Left ventricle myocardium inferior (tissue), 1 donor: Measurements from ENCODE around the gene NXPH2. TPM values are rescaled to one million over a fixed set of nuclear protein-coding genes. Genes with fewer than 3 reads are reported as not detected.

Experiments
- DNase-seq: peaks from one replicate; pipeline ENCODE4 v3.0.0-alpha.2; 2020
- H3K27ac ChIP-seq: fragments of 200-600 bp; replicated peaks from 2 replicates; pipeline ENCODE4 v1.8.0; 2021
- H3K27me3 ChIP-seq: fragments of 200-600 bp; 2 replicates; pipeline ENCODE4 v1.8.0; 2021; ENCODE audit warnings: low read depth
- H3K36me3 ChIP-seq: fragments of 200-600 bp; 2 replicates; pipeline ENCODE4 v1.8.0; 2021
- H3K4me1 ChIP-seq: fragments of 200-600 bp; 2 replicates; pipeline ENCODE4 v1.8.0; 2021
- H3K4me3 ChIP-seq: fragments of 200-600 bp; 2 replicates; pipeline ENCODE4 v1.8.0; 2021; ENCODE audit warnings: mild to moderate bottlenecking, moderate library complexity
- H3K9me3 ChIP-seq: fragments of 200-600 bp; replicated peaks from 2 replicates; pipeline ENCODE4 v1.8.0; 2021
- CTCF ChIP-seq: fragments of 200-600 bp; IDR thresholded peaks from 2 replicates; pipeline ENCODE4 v1.8.0; 2021; ENCODE audit warnings: antibody characterized with exemption, mild to moderate bottlenecking, borderline replicate concordance
- intact Hi-C: fragments of 100-400 bp; cut with micrococcal nuclease; formaldehyde crosslinking; loops from one replicate; pipeline ENCODE4 v1.11.0; 2022
- total RNA-seq: library from RNA; stranded (reverse); fragmentation: NEBNext Ultra II Directional; extraction: Animal tissue kit (Norgen Biotek cat#: 25700); gene quantifications from one replicate; pipeline ENCODE4 v1.2.1, GENCODE V29; 2021
- donor health status: DM: no; HTN: yes; CAD: no; lungs with severe emphysema.

NXPH2 gene
- total RNA-seq, 1 donor from 2014 or later: not detected

DNA sequence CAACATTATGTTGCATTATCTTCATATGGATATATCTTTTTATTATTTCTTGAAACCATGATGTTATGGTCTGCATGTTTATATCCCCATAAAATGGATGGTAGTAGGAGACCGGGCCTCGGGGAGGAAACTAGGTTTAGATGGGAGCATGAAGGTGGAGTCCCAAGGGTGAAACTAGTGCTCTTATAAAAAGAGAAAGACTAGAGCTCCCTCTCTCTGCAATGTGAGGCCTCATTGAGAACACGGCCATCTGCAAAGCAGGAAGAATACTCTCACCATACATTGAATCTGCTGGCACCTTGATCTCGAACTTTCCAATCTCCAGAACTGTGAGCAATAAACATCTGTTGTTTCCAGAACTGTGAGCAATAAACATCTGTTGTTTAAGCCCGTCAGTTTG is 64.0 kb downstream of the NXPH2 start:
- no peaks in the 10 kb centered on the region for H3K4me1 ChIP-seq
- no peaks in the 10 kb centered on the region for H3K36me3 ChIP-seq
- no peak overlapping the region for H3K4me3 ChIP-seq
- DNase-seq: no peak
- TF ChIP-seq CTCF: no peak
- H3K27me3 ChIP-seq: peaks cover 10% of the 10 kb centered on the region
- no peak overlapping the region for H3K27ac ChIP-seq
- intact Hi-C loops: no loop called here
- no peaks in the 10 kb centered on the region for H3K9me3 ChIP-seq

- TF ChIP-seq CTCF: no peak
- no peak for DNase-seq
Observed at GRCh38 chr2:138713504-138713903, 66.7 kb downstream of the NXPH2 start.

DNA sequence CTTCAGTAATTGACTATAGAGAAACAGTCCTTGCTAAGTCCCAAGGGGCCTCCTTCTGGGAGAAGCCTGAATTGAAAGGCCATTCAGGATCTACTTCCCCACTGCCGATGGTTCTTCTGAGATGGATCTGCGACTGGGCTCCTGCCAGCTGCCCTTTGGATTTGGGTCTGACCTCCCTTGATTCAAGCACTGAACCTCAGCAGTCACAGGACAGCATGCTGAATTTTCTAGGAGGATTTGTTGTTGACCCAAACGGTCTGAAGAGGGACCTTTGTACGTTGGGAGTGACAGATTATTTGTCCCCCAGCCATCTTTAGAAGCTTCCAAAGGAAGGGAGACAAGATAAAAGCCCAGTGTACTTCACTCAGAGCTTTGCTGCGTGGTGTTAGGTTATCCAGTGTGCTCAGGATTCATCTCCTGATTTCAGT is 67.1 kb downstream of the NXPH2 start:
- Histone ChIP-seq H3K27ac (no peak overlapping the region), H3K9me3 (no peaks in the 10 kb centered on the region), H3K4me1 (peaks cover 15% of the 10 kb centered on the region), H3K36me3 (no peaks in the 10 kb centered on the region), H3K4me3 (no peak overlapping the region), H3K27me3 (peaks cover 10% of the 10 kb centered on the region)
- DNase-seq: no peak
- TF ChIP-seq CTCF: no peak
- intact Hi-C loops: no loop called here

More at GRCh38 chr2:138713504-138713903, 66.7 kb downstream of the NXPH2 start:
- H3K9me3 ChIP-seq: no peaks in the 10 kb centered on the region
- no peak overlapping the region for H3K4me3 ChIP-seq
- intact Hi-C loops: no loop called here
- no peak overlapping the region for H3K27ac ChIP-seq
- peaks cover 10% of the 10 kb centered on the region for H3K27me3 ChIP-seq
- H3K4me1 ChIP-seq: peaks cover 10% of the 10 kb centered on the region
- H3K36me3 ChIP-seq: no peaks in the 10 kb centered on the region

GRCh38 chr2:138712212-138712979 is 67.8 kb downstream of the NXPH2 start:
- no peak overlapping the region for H3K4me3 ChIP-seq
- no peak for TF ChIP-seq CTCF
- no peaks in the 10 kb centered on the region for H3K9me3 ChIP-seq
- H3K27me3 ChIP-seq: peaks cover 6% of the 10 kb centered on the region
- no peak for DNase-seq
- no peaks in the 10 kb centered on the region for H3K36me3 ChIP-seq
- H3K4me1 ChIP-seq: peaks cover 22% of the 10 kb centered on the region
- H3K27ac ChIP-seq: no peak overlapping the region
- intact Hi-C loops: no loop called here

- no peak overlapping the region for H3K4me3 ChIP-seq
Observed at GRCh38 chr2:138711812-138712211, 68.4 kb downstream of the NXPH2 start.

More at GRCh38 chr2:138711812-138712211, 68.4 kb downstream of the NXPH2 start:
- H3K27me3 ChIP-seq: peaks cover under 1% of the 10 kb centered on the region
- H3K27ac ChIP-seq: no peak overlapping the region
- no peaks in the 10 kb centered on the region for H3K36me3 ChIP-seq
- intact Hi-C loops: no loop called here
- no peaks in the 10 kb centered on the region for H3K9me3 ChIP-seq
- DNase-seq: no peak
- H3K4me1 ChIP-seq: peaks cover 27% of the 10 kb centered on the region
- TF ChIP-seq CTCF: no peak
